ENCODE measurements around the gene TNFSF8. TPM values are rescaled to one million over a fixed set of nuclear protein-coding genes. Genes with fewer than 3 reads are reported as not detected.

TNFSF8 gene
- total and polyA plus RNA-seq, 2 of the 8 experiments (the other 6 are each of a cell fraction or from before 2014, with no cell fraction given), result not detected

DNA sequence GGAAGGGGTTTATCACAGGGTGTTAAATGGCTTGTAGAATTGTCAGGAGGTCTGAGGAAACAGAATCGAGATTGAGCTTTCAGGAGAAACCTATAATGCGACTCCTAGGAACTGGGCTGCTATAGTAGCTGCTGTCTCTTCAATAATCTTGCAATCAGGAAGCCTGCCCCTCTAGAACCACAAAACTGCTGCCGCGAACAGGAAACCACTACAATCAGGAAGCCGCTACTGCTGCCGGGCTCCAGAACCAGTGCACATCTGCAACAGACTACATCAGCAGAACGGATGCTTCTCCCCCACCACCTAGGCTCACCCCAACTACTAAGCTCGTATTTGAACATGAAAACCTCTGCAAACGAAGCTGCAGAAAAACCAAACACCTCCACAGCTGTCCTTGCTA, 31.6 kb downstream of the TNFSF8 start:
- no peaks in the 10 kb centered on the region for H3K36me3 ChIP-seq (ENCODE audit: control insufficient read depth in 2 of 4, insufficient read depth in 4 of 4, low read length in 3 of 4)
- no peak overlapping the region for H3K4me3 ChIP-seq (ENCODE audit: extremely low read depth in 1 of 4, insufficient read depth in 2 of 4, low read depth in 3 of 4, low read length in 4 of 4)
- no peaks in the 10 kb centered on the region for H3K79me2 ChIP-seq (ENCODE audit: control insufficient read depth in 1 of 2, insufficient read depth in 2 of 2, low read length in 2 of 2)
- H3K79me1 ChIP-seq (ENCODE audit: low read depth, low read length), result no peaks in the 10 kb centered on the region
- no peak overlapping the region for H2AK5ac ChIP-seq (ENCODE audit: low read depth, low read length)
- no peaks in the 10 kb centered on the region; a peak in 1 of 7 replicates for H3K27me3 ChIP-seq (replicated peaks in 1 of 4; ENCODE audit: control insufficient read depth in 3 of 4, extremely low read depth in 1 of 4, insufficient read depth in 3 of 4, low read length in 3 of 4)
- no peak overlapping the region for H2AFZ ChIP-seq (ENCODE audit: low read length)
- FAIRE-seq, result no peak
- WGBS, 2 experiments (ENCODE audit: extremely low coverage in 1 of 2, insufficient coverage in 1 of 2, insufficient read length in 1 of 2, insufficient replicate concordance in 2 of 2, low coverage in 1 of 2, low lambda C conversion rate in 2 of 2, missing lambda C conversion rate in 1 of 2), result 86% methylated on average over 9 of the region's 9 CpGs; no CpG with 5 or more reads in 1 of the 2 experiments
- no peak overlapping the region for H3K23ac ChIP-seq (ENCODE audit: insufficient read length)
- no peak overlapping the region for H4K91ac ChIP-seq (replicated peaks; ENCODE audit: insufficient read length, low read length)
- H4K20me1 ChIP-seq (replicated peaks in 1 of 2; ENCODE audit: control insufficient read depth in 1 of 2, insufficient read depth in 2 of 2, low read length in 2 of 2), result no peaks in the 10 kb centered on the region
- ChIA-PET CTCF (ENCODE audit: partially characterized antibody) (interaction anchor here (0.8 to 3.0 kb wide), 6 partner anchors 8 to 464 kb away, joined by 3 to 21 read pairs (median 4); no protein-coding TSS in a partner anchor), POLR2A (ENCODE audit: partially characterized antibody) (no interaction called here)
- H3K4ac ChIP-seq (replicated peaks; ENCODE audit: insufficient read length, low read depth, low read length), result no peak overlapping the region
- H3K18ac ChIP-seq (ENCODE audit: extremely low read depth, low read length), result no peak overlapping the region
- DNase-seq (ENCODE audit: low read depth in 1 of 2, low spot score in 2 of 2), result no peak
- H3K23me2 ChIP-seq (ENCODE audit: low read depth, low read length), result no peaks in the 10 kb centered on the region; the same call in 1 of the 2 replicates
- H3K14ac ChIP-seq (ENCODE audit: insufficient read length), result no peak overlapping the region
- no peak overlapping the region for H2BK20ac ChIP-seq (ENCODE audit: low read length)
- H3K9me3 ChIP-seq (ENCODE audit: insufficient read depth in 2 of 2, low read depth in 1 of 2, low read length in 1 of 2), result no peaks in the 10 kb centered on the region
- no peak for TF ChIP-seq JUN (IDR thresholded peaks at IDR 0.05; ENCODE audit: low read depth, low read length)
- TF ChIP-seq POLR2AphosphoS5 (IDR thresholded peaks at IDR 0.05; ENCODE audit: low read depth, low read length), result no peak
- no peak overlapping the region for H2BK120ac ChIP-seq (replicated peaks; ENCODE audit: low read depth, low read length)
- no peak overlapping the region for H3K27ac ChIP-seq (ENCODE audit: low read depth, low read length)
- H3K4me1 ChIP-seq (replicated peaks in 1 of 4; ENCODE audit: control insufficient read depth in 3 of 4, insufficient read depth in 4 of 4, low read length in 3 of 4), result peaks cover 0 to 2% (median 0%) of the 10 kb centered on the region in 4 experiments; a peak in 1 of 7 replicates
- H2BK5ac ChIP-seq (ENCODE audit: low read depth, low read length), result no peak overlapping the region
- no peak overlapping the region for H2BK12ac ChIP-seq (ENCODE audit: low read depth, low read length)
- no peak overlapping the region for H3K56ac ChIP-seq (replicated peaks; ENCODE audit: insufficient read length, low read depth, low read length)
- no peak overlapping the region for H4K8ac ChIP-seq (ENCODE audit: extremely low read depth, insufficient read depth, low read length)
- H2BK15ac ChIP-seq (ENCODE audit: low read length), result no peak overlapping the region
- no peak overlapping the region for H4K5ac ChIP-seq (ENCODE audit: insufficient read length, low read depth, low read length)
- H3K4me2 ChIP-seq (ENCODE audit: insufficient read depth in 1 of 2, low read depth in 2 of 2, low read length in 2 of 2), result no peak overlapping the region
- H3K9ac ChIP-seq (replicated peaks in 1 of 4; ENCODE audit: extremely low read depth in 1 of 4, low read depth in 3 of 4, low read length in 3 of 4), result no peak overlapping the region

Measured in H1 (cell line).